Stimulated activated CD4-positive, alpha-beta T cell treated with anti-CD3 and anti-CD28 coated beads, TNF-alpha, amount 100 ng/mL, for 48 hours (primary cell): ENCODE measurements around the gene ADAM12.

Experiments used
- DNase-seq, 3 donors: peaks; one replicate each; pipeline ENCODE4 v3.0.0-alpha.2; 2020; ENCODE audit warnings: low read depth in 3 of 3

ADAM12 gene

GRCh38 chr10:126015413-126015812 lies 372.9 kb downstream of the ADAM12 start:
- DNase-seq = no peak

- DNase-seq = no peak
These were observed 374.0 kb downstream of the ADAM12 start for GRCh38 chr10:126014309-126014708.

- no peak for DNase-seq
These were observed 374.6 kb downstream of the ADAM12 start for GRCh38 chr10:126013489-126014281.

GRCh38 chr10:126012485-126012884 lies 375.8 kb downstream of the ADAM12 start:
- DNase-seq = no peak

GRCh38 chr10:126011995-126012394 lies 376.3 kb downstream of the ADAM12 start:
- no peak for DNase-seq

- DNase-seq = no peak
These were observed 378.6 kb downstream of the ADAM12 start for GRCh38 chr10:126009650-126010049.

GRCh38 chr10:126006906-126007305 lies 381.4 kb downstream of the ADAM12 start:
- DNase-seq = no peak

GRCh38 chr10:126006264-126006663 lies 382.0 kb downstream of the ADAM12 start:
- DNase-seq = no peak

GRCh38 chr10:126004752-126005151 lies 383.5 kb downstream of the ADAM12 start:
- no peak for DNase-seq

GRCh38 chr10:126001576-126001975 lies 386.7 kb downstream of the ADAM12 start:
- no peak for DNase-seq

- DNase-seq = no peak
These were observed 388.6 kb downstream of the ADAM12 start for GRCh38 chr10:125999694-126000093.

GRCh38 chr10:125997586-125997985 lies 390.7 kb downstream of the ADAM12 start:
- DNase-seq = no peak

- DNase-seq = no peak
These were observed 392.5 kb downstream of the ADAM12 start for GRCh38 chr10:125995726-125996304.

GRCh38 chr10:125994601-125995000 lies 393.7 kb downstream of the ADAM12 start:
- DNase-seq = no peak

- DNase-seq = no peak
These were observed 396.0 kb downstream of the ADAM12 start for GRCh38 chr10:125992254-125992653.

- no peak for DNase-seq
These were observed 396.9 kb downstream of the ADAM12 start for GRCh38 chr10:125991392-125991791.

GRCh38 chr10:125990974-125991373 lies 397.3 kb downstream of the ADAM12 start:
- DNase-seq = no peak

GRCh38 chr10:125989791-125990190 lies 398.5 kb downstream of the ADAM12 start:
- DNase-seq = no peak

- DNase-seq = no peak
These were observed 402.6 kb downstream of the ADAM12 start for GRCh38 chr10:125985557-125986240.

GRCh38 chr10:125984865-125985495 lies 403.3 kb downstream of the ADAM12 start:
- DNase-seq = no peak

- no peak for DNase-seq
These were observed 403.9 kb downstream of the ADAM12 start for GRCh38 chr10:125984346-125984745.

GRCh38 chr10:125983656-125984055 lies 404.6 kb downstream of the ADAM12 start:
- DNase-seq = no peak
